Colonic mucosa (tissue), 4 donors: ENCODE data around the gene GCNT2. TPM values are rescaled to one million over a fixed set of nuclear protein-coding genes. Genes with fewer than 3 reads are reported as not detected.
"Not testable (repeated sequence)": the region's sequence is repeated elsewhere in the genome, so short reads cannot be mapped to it uniquely, and the experiment has no call there.

Experiments used
- DNase-seq: peaks from one replicate; pipeline ENCODE4 v3.0.0-alpha.2; 2020
- H3K27ac ChIP-seq: fragments of 200-600 bp; one replicate; pipeline ENCODE4 v1.8.0; 2021
- H3K27me3 ChIP-seq: fragments of 200-600 bp; one replicate; pipeline ENCODE4 v1.8.0; 2021
- H3K36me3 ChIP-seq: fragments of 200-600 bp; one replicate; pipeline ENCODE4 v1.8.0; 2021
- H3K4me1 ChIP-seq: fragments of 200-600 bp; one replicate; pipeline ENCODE4 v1.8.0; 2021; ENCODE audit warnings: mild to moderate bottlenecking
- H3K4me3 ChIP-seq: fragments of 200-600 bp; one replicate; pipeline ENCODE4 v1.8.0; 2021
- H3K9ac ChIP-seq, 2 donors: one replicate each; pipeline ENCODE4 v1.7.0; 2013; ENCODE audit warnings: control low read depth in 2 of 2, low read depth in 2 of 2, low read length in 2 of 2
- H3K9me3 ChIP-seq: fragments of 200-600 bp; one replicate; pipeline ENCODE4 v1.8.0; 2021
- intact Hi-C: fragments of 100-400 bp; cut with DNase I; formaldehyde crosslinking; loops from one replicate; pipeline ENCODE4 v1.14.1; 2022
- total RNA-seq, 2 donors: library from RNA; stranded (reverse); fragmentation: NEBNext Ultra II Directional in 1 of 2; extraction: Animal tissue kit (Norgen Biotek cat#: 25700) in 1 of 2; gene quantifications; one replicate each; pipeline ENCODE4 v1.2.1, GENCODE V29; 2021
- TF ChIP-seq, protein P1 (sequence below): fragments of 200-600 bp; IDR thresholded peaks from one replicate; pipeline ENCODE4 v1.8.0; 2022; ENCODE audit warnings: antibody characterized with exemption, mild to moderate bottlenecking
- donor health status: healthy.
- donor health status: DM: no; HTN: no; CAD: no.
- donor health status: DM: no; HTN: no; CAD: no.

The GCNT2 gene
- total RNA-seq, 2 donors from 2014 or later: 9.8 to 9.9 TPM

DNA sequence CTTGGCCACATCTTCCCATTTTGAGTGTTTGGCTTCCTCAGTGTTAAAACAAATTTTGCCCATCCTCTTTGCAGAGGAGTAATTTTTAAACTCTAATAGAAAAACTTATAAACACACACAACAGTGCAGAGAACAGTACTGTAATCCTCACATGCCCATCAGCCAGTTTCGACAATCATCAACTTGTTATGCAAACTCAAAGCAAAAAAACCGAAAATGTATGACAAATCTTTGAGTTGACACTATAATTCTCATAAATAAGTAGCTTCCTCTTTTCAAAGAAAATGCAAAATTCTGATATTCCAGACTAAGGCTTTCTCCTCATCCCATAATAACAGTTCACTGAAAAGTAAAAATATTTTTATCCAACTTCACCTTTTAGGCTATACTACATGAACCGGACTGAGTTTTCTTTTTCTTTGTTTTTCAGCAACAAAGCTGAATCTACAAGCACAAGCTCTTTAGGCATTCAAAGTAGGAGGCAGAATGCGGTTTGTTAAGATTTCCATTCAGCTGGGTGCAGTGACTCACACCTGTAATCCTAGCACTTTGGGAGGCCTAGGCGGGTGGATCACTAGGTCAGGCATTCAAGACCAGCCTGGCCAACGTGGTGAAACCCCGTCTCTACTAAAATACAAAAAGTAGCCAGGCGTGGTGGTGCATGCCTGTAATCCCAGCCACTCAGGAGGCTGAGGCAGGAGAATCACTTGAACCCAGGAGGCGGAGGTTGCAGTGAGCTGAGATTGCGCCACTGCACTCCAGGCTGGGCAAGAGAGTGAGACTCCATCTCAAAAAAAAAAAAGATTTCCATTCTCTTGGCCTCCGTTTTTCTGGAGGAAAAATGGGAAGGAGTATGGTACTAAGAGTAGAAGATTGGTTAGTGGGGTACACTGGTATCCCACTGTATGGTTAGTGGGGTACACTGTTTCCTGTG is 74.8 kb downstream of the GCNT2 start:
- Histone ChIP-seq H3K27me3 (no peaks in the 10 kb centered on the region), H3K4me1 (no peaks in the 10 kb centered on the region), H3K27ac (no peak overlapping the region), H3K9me3 (no peaks in the 10 kb centered on the region), H3K4me3 (no peak overlapping the region), H3K9ac (no peak overlapping the region), H3K36me3 (no peaks in the 10 kb centered on the region)
- TF ChIP-seq, protein P1, sequence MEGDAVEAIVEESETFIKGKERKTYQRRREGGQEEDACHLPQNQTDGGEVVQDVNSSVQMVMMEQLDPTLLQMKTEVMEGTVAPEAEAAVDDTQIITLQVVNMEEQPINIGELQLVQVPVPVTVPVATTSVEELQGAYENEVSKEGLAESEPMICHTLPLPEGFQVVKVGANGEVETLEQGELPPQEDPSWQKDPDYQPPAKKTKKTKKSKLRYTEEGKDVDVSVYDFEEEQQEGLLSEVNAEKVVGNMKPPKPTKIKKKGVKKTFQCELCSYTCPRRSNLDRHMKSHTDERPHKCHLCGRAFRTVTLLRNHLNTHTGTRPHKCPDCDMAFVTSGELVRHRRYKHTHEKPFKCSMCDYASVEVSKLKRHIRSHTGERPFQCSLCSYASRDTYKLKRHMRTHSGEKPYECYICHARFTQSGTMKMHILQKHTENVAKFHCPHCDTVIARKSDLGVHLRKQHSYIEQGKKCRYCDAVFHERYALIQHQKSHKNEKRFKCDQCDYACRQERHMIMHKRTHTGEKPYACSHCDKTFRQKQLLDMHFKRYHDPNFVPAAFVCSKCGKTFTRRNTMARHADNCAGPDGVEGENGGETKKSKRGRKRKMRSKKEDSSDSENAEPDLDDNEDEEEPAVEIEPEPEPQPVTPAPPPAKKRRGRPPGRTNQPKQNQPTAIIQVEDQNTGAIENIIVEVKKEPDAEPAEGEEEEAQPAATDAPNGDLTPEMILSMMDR: no peak
- intact Hi-C loops: no loop called here
- no peak for DNase-seq

DNA sequence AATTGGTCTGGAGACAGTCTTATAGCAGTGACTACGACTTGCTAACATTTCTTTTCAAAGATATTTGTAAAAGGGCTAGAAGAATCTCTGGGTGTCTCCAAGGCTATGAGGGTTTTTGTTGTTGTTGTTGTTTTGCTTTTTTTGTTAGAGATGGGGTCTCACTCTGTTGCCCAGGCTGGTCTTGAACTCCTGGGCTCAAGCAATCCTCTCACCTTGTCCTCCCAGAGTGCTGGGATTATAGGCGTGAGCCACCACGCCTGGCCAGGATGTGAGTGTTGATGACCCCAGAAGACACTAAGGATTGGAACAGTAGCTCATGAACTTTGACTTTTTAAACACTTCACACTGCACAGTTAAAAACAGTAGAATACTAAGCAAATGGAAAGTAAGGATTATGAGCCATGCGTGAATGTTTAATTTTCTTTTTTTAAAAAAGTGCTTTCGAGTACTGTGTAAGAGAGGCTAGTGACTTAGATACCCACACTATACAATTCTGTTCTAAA is 76.4 kb downstream of the GCNT2 start:
- Histone ChIP-seq H3K27ac (no peak overlapping the region), H3K9me3 (no peaks in the 10 kb centered on the region), H3K9ac (no peak overlapping the region), H3K4me3 (no peak overlapping the region), H3K36me3 (no peaks in the 10 kb centered on the region), H3K27me3 (no peaks in the 10 kb centered on the region), H3K4me1 (no peaks in the 10 kb centered on the region)
- intact Hi-C loops: no loop called here
- DNase-seq: no peak
- TF ChIP-seq, protein P1: no peak

DNA sequence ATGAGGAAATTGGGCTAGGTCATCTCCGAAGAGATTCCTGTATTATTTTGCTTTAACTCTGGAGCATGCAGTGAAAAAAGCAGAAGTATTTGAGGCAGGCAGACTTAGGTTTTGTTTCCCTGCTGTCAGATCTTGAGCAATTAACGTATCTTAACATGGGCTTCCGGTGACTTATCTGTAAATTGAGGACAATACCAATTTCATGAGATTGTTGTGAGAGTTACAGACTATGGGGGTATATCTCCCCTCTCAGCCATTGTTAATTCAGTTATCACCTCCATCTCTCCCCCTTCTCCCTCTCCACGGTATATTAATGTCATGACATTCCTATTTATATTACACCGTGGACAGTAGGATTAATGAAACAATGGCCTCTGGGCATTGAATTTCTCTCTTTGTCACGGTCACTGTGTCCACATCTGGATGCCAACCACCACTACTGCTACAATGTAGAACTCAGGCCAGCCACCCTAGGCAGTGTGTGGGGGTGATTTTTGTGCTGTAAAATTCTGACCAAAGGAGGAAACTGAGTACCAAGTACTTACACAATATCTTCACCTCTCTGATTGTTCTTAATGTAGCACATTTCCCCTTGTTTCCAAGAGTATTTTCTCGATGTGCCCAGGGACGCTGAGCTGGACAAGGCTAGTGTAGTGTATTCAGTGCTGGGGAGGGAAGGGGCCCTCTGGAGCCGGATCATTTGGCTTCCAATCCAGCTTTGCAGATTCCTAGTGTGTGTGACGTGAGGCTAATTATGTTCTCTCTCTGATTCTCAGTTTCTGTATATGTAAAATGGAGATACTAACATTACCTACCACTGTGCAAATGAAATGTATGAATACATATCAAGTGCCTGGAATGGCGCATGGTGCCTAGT is 77.2 kb downstream of the GCNT2 start:
- Histone ChIP-seq H3K4me3 (no peak overlapping the region), H3K9ac (no peak overlapping the region), H3K4me1 (no peaks in the 10 kb centered on the region), H3K36me3 (no peaks in the 10 kb centered on the region), H3K27ac (no peak overlapping the region), H3K27me3 (no peaks in the 10 kb centered on the region), H3K9me3 (no peaks in the 10 kb centered on the region)
- TF ChIP-seq, protein P1: no peak
- DNase-seq: no peak
- intact Hi-C loops: no loop called here

DNA sequence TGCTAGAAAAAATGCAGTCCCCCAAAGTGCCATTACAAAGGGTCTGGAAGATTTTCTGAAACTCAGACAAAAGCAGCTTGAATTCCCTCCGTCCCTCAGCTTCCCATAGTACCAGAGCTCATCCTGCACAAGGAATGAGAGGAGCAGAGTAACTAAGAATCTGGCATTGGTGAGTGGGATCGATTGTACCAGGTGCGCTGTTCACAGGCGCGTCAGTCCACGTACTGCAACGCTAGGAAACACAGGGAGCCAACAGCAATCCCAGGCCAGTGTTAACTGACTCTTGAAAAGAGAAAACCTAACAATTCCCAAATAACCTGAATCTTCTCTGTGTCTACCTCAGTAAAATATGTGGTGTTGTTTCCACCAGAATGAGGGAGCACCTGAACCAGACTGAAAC is 77.9 kb downstream of the GCNT2 start:
- intact Hi-C loops: no loop called here

DNA sequence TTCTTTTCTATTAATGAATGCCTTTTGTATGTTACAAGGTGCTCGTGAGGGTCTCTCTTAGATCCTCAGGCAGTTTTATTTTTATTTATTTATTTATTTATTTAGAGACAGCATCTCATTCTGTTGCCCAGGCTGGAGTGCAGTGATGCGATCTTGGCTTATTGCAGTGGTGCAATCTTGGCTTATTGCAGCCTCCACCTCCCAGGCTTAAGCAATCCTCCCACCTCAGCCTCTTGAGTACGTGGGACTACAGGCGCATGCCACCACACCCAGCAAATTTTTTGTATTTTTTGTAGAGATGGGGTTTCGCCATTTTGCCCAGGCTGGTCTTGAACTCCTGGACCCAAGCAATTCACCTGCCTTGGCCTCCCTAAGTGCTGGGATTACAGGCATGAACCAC is 79.5 kb downstream of the GCNT2 start:
- H3K27me3 ChIP-seq, DNase-seq, H3K9me3 ChIP-seq, H3K27ac ChIP-seq, H3K4me1 ChIP-seq, H3K4me3 ChIP-seq, H3K36me3 ChIP-seq, intact Hi-C loops, H3K9ac ChIP-seq: not testable (repeated sequence)

More for the DNA sequence above, 77.9 kb downstream of the GCNT2 start:
- no peaks in the 10 kb centered on the region for H3K36me3 ChIP-seq
- H3K4me1 ChIP-seq: no peaks in the 10 kb centered on the region
- H3K4me3 ChIP-seq: no peak overlapping the region
- no peak overlapping the region for H3K9ac ChIP-seq
- H3K27ac ChIP-seq: no peak overlapping the region
- no peaks in the 10 kb centered on the region for H3K27me3 ChIP-seq
- H3K9me3 ChIP-seq: no peaks in the 10 kb centered on the region
- TF ChIP-seq, protein P1: no peak
- no peak for DNase-seq
